ENCODE results near the gene MCF2L.

MCF2L gene

GRCh38 chr13:112969692-112970338, 801 bp downstream of the MCF2L start:
- no peak for DNase-seq
- Histone ChIP-seq H3K36me3 (no peaks in the 10 kb centered on the region; the same call in none of the 2 replicates), H3K27ac (peak overlapping the region; percentile 60; the same call in 1 of the 2 replicates), H3K4me3 (ENCODE audit: low read depth, low read length) (peak overlapping the region; percentile 60), H3K27me3 (ENCODE audit: insufficient read depth, low read depth, severe bottlenecking) (no peaks in the 10 kb centered on the region), H3K9me3 (ENCODE audit: severe bottlenecking) (peaks cover 7% of the 10 kb centered on the region)
- TF ChIP-seq, protein P1, sequence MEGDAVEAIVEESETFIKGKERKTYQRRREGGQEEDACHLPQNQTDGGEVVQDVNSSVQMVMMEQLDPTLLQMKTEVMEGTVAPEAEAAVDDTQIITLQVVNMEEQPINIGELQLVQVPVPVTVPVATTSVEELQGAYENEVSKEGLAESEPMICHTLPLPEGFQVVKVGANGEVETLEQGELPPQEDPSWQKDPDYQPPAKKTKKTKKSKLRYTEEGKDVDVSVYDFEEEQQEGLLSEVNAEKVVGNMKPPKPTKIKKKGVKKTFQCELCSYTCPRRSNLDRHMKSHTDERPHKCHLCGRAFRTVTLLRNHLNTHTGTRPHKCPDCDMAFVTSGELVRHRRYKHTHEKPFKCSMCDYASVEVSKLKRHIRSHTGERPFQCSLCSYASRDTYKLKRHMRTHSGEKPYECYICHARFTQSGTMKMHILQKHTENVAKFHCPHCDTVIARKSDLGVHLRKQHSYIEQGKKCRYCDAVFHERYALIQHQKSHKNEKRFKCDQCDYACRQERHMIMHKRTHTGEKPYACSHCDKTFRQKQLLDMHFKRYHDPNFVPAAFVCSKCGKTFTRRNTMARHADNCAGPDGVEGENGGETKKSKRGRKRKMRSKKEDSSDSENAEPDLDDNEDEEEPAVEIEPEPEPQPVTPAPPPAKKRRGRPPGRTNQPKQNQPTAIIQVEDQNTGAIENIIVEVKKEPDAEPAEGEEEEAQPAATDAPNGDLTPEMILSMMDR (IDR thresholded peaks at IDR 0.05; ENCODE audit: low read depth, low read length) = no peak

DNA sequence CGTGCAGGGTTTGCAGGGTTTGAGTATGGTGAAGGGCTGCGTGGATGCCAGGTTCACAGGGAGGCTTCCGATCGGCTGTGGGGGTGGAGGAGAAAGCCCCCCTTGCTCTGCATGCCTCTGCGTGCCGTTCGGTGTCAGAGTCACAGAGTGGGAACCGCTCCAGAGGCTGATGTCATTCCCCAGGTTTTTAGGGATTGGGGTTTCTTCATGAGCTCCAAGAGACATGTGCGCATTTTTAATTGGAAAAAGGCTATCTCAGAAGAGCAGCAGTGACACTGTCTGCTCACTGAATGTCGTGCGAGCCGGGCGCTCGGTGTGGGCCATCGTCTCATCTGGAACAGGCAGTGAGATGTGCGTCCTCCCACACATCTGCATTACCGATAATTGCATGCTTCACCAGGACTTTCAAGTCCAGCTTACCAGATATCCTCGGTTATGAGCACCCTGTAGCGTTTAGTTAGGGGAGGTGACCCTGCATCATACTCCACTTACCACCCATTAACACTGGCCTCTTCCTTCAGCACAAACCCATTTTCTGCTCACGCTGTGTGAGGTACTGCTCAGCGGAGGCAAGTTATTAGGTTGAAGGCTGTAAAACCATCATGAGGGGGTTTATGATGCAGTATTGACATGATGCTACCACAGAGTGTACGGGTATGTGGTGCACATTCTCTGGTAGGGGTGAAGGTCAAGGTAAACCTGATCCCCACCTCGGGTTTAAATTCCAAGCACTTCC, 1.7 kb downstream of the MCF2L start:
- Histone ChIP-seq H3K27me3 (ENCODE audit: insufficient read depth, low read depth, severe bottlenecking) (no peaks in the 10 kb centered on the region), H3K4me3 (ENCODE audit: low read depth, low read length) (no peak overlapping the region)
- DNase-seq = no peak

DNA sequence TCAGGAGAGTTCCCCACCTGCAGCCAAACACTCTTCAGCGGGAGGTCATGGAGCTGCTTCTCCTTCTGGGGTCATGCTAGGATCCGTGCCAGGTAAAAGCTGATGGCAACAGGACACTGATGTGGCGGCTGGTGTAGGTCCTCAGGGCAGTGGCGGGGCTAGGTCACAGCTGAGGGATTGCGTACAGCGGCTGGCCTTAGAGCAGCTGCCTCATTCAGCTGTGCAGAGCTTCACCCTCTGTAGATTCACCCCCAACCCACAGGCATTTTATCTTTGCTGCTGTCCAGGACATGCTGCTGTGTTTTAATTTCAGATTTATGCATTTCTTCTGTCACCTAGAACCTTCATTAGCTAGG, 2.3 kb downstream of the MCF2L start:
- peaks cover 7% of the 10 kb centered on the region for H3K9me3 ChIP-seq (ENCODE audit: severe bottlenecking)
- H3K4me3 ChIP-seq (ENCODE audit: low read depth, low read length) = no peak overlapping the region
- H3K36me3 ChIP-seq = no peaks in the 10 kb centered on the region; the same call in none of the 2 replicates
- DNase-seq = no peak
- H3K27ac ChIP-seq = no peak overlapping the region
- H3K27me3 ChIP-seq (ENCODE audit: insufficient read depth, low read depth, severe bottlenecking) = no peaks in the 10 kb centered on the region
- TF ChIP-seq, protein P1 (IDR thresholded peaks at IDR 0.05; ENCODE audit: low read depth, low read length) = no peak

More for the DNA sequence above, 1.7 kb downstream of the MCF2L start:
- TF ChIP-seq, protein P1 (IDR thresholded peaks at IDR 0.05; ENCODE audit: low read depth, low read length) = no peak
- Histone ChIP-seq H3K9me3 (ENCODE audit: severe bottlenecking) (peaks cover 7% of the 10 kb centered on the region), H3K27ac (no peak overlapping the region), H3K36me3 (no peaks in the 10 kb centered on the region; the same call in none of the 2 replicates)

DNA sequence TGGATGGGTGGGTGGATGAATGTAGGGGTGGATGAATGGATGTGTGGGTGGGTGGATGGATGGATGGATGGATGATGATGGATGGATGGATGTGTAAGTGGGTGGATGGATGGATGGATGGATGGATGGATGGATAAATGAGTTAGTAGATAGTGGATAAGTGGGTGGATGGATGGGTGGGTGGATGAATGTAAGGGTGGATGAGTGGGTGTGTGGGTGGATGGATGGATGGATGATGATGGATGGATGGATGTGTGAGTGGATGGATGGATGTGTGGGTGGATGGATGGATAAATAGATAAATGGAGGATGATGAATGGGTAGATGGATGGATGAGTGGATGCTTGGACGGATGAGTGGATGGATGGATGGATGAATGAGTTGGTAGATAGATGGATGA, 3.2 kb downstream of the MCF2L start:
- Histone ChIP-seq H3K9me3 (ENCODE audit: severe bottlenecking) (peaks cover 7% of the 10 kb centered on the region), H3K4me3 (ENCODE audit: low read depth, low read length) (no peak overlapping the region), H3K27ac (no peak overlapping the region), H3K36me3 (no peaks in the 10 kb centered on the region; the same call in none of the 2 replicates), H3K27me3 (ENCODE audit: insufficient read depth, low read depth, severe bottlenecking) (no peaks in the 10 kb centered on the region)
- DNase-seq = no peak
- TF ChIP-seq, protein P1 (IDR thresholded peaks at IDR 0.05; ENCODE audit: low read depth, low read length) = no peak

- Histone ChIP-seq H3K9me3 (ENCODE audit: severe bottlenecking) (peaks cover 7% of the 10 kb centered on the region), H3K27ac (no peak overlapping the region), H3K4me3 (ENCODE audit: low read depth, low read length) (no peak overlapping the region), H3K36me3 (no peaks in the 10 kb centered on the region; the same call in none of the 2 replicates), H3K27me3 (ENCODE audit: insufficient read depth, low read depth, severe bottlenecking) (no peaks in the 10 kb centered on the region)
- TF ChIP-seq, protein P1 (IDR thresholded peaks at IDR 0.05; ENCODE audit: low read depth, low read length) = no peak
- no peak for DNase-seq
Observed at GRCh38 chr13:112972867-112973576, 4.0 kb downstream of the MCF2L start.
